Measurements from ENCODE around the gene LY6G6F. TPM values are rescaled to one million over a fixed set of nuclear protein-coding genes. Genes with fewer than 3 reads are reported as not detected.

The LY6G6F gene
- total and polyA plus RNA-seq, 2 of the 13 experiments (the other 11 are each of a cell fraction or from before 2014, with no cell fraction given) = not detected

DNA sequence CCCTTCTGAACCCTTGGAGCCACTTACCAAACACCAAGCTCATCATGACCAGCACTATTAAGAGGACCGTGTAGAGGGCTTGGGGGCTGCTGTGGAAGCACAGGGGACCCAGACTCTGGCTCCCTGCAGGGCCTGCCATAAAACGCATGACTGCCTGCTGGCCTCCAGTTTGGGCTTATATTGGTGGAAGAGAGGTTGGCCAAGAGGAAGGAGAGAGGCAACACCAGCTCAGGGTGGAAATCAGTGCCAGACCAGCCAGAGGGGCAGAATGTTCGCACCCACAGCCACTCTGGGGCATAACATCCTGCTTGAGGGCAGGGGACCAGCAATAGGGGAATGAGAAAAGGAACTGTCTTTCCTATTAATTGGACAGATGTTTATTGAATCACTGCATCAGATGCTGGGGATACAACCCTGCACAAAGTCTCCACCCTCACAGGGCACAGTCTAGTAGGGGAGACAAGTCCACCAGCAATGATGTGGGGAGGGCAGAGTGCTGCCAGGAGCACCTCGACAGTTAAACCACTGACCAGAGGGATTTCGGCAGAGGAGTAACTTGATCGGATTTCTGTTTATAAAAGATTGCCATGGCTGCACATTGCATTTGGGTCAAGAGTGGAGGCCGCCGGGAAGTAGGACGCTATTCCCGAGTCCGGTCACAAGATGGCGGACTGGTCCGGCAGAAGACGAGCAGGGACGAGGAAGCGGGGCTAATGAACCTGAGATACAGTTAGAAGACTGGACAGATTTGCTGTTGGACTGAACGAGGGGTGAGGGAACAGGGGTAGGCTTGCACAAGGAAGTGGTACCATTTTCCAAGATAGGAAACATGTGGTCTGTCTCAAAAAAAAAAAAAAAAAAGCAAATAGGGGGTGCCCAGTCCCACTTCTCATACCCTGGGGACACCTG lies 26.2 kb upstream of the LY6G6F start, which contains the start of gene LY6G5C (continued):
- TF ChIP-seq, protein P1, sequence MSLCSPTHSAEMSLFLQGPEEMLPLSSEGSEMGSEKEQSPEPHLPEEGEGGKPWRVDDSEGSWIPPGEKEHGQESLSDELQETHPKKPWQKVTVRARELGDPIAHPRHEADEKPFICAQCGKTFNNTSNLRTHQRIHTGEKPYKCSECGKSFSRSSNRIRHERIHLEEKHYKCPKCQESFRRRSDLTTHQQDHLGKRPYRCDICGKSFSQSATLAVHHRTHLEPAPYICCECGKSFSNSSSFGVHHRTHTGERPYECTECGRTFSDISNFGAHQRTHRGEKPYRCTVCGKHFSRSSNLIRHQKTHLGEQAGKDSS (CRISPR knock-in tag; IDR thresholded peaks at IDR 0.05; ENCODE audit: borderline replicate concordance, low read depth) = 0 out of 2 replicates have a peak, but pooled peaks have one; percentile 20
- TF ChIP-seq ATF7-NPFF (CRISPR knock-in tag; IDR thresholded peaks at IDR 0.05; ENCODE audit: low read depth) = no peak
- TF ChIP-seq PITX1 (CRISPR knock-in tag; IDR thresholded peaks at IDR 0.05) = 0 out of 2 replicates have a peak, but pooled peaks have one; percentile 62
- TF ChIP-seq MIER2 (CRISPR knock-in tag; IDR thresholded peaks at IDR 0.05) = peak; percentile 38; the same call in 1 of the 2 replicates
- TF ChIP-seq GABPB1 (CRISPR knock-in tag; IDR thresholded peaks at IDR 0.05) = 0 out of 2 replicates have a peak, but pooled peaks have one; percentile 3
- TF ChIP-seq SMC3 (IDR thresholded peaks at IDR 0.05; ENCODE audit: low read length) = peak; percentile 92
- 0 out of 2 replicates have a peak, but pooled peaks have one; percentile 35 for TF ChIP-seq ZNF44 (CRISPR knock-in tag; IDR thresholded peaks at IDR 0.05)
- peak; percentile 70 for TF ChIP-seq SAP130 (CRISPR knock-in tag; IDR thresholded peaks at IDR 0.05; ENCODE audit: low read depth)
- TF ChIP-seq TEAD3 (CRISPR knock-in tag; optimal IDR thresholded peaks at IDR 0.05; ENCODE audit: borderline replicate concordance) = no peak
- peak; percentile 62; the same call in 1 of the 2 replicates for TF ChIP-seq GATAD2A (CRISPR knock-in tag; IDR thresholded peaks at IDR 0.05)
- TF ChIP-seq CC2D1A (CRISPR knock-in tag; IDR thresholded peaks at IDR 0.05) = no peak
- peak; percentile 75; the same call in 1 of the 2 replicates for TF ChIP-seq ZNF501 (CRISPR knock-in tag; IDR thresholded peaks at IDR 0.05)
- TF ChIP-seq, protein P2, sequence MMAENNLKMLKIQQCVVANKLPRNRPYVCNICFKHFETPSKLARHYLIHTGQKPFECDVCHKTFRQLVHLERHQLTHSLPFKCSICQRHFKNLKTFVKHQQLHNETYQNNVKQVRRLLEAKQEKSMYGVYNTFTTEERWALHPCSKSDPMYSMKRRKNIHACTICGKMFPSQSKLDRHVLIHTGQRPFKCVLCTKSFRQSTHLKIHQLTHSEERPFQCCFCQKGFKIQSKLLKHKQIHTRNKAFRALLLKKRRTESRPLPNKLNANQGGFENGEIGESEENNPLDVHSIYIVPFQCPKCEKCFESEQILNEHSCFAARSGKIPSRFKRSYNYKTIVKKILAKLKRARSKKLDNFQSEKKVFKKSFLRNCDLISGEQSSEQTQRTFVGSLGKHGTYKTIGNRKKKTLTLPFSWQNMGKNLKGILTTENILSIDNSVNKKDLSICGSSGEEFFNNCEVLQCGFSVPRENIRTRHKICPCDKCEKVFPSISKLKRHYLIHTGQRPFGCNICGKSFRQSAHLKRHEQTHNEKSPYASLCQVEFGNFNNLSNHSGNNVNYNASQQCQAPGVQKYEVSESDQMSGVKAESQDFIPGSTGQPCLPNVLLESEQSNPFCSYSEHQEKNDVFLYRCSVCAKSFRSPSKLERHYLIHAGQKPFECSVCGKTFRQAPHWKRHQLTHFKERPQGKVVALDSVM (CRISPR knock-in tag; IDR thresholded peaks at IDR 0.05) = no peak
- peak; percentile 34 for TF ChIP-seq XRCC5 (optimal IDR thresholded peaks at IDR 0.05; ENCODE audit: low read length)
- peak; percentile 82 for TF ChIP-seq KDM2A (CRISPR knock-in tag; IDR thresholded peaks at IDR 0.05; ENCODE audit: borderline replicate concordance, low read depth)
- TF ChIP-seq, protein P3, sequence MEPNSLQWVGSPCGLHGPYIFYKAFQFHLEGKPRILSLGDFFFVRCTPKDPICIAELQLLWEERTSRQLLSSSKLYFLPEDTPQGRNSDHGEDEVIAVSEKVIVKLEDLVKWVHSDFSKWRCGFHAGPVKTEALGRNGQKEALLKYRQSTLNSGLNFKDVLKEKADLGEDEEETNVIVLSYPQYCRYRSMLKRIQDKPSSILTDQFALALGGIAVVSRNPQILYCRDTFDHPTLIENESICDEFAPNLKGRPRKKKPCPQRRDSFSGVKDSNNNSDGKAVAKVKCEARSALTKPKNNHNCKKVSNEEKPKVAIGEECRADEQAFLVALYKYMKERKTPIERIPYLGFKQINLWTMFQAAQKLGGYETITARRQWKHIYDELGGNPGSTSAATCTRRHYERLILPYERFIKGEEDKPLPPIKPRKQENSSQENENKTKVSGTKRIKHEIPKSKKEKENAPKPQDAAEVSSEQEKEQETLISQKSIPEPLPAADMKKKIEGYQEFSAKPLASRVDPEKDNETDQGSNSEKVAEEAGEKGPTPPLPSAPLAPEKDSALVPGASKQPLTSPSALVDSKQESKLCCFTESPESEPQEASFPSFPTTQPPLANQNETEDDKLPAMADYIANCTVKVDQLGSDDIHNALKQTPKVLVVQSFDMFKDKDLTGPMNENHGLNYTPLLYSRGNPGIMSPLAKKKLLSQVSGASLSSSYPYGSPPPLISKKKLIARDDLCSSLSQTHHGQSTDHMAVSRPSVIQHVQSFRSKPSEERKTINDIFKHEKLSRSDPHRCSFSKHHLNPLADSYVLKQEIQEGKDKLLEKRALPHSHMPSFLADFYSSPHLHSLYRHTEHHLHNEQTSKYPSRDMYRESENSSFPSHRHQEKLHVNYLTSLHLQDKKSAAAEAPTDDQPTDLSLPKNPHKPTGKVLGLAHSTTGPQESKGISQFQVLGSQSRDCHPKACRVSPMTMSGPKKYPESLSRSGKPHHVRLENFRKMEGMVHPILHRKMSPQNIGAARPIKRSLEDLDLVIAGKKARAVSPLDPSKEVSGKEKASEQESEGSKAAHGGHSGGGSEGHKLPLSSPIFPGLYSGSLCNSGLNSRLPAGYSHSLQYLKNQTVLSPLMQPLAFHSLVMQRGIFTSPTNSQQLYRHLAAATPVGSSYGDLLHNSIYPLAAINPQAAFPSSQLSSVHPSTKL (CRISPR knock-in tag; IDR thresholded peaks at IDR 0.05) = peak; percentile 34; the same call in 1 of the 2 replicates
- TF ChIP-seq SALL1 (CRISPR knock-in tag; IDR thresholded peaks at IDR 0.05) = peak; percentile 61
- peak; percentile 89 for TF ChIP-seq ELF3 (CRISPR knock-in tag; IDR thresholded peaks at IDR 0.05)
- TF ChIP-seq, protein P4, sequence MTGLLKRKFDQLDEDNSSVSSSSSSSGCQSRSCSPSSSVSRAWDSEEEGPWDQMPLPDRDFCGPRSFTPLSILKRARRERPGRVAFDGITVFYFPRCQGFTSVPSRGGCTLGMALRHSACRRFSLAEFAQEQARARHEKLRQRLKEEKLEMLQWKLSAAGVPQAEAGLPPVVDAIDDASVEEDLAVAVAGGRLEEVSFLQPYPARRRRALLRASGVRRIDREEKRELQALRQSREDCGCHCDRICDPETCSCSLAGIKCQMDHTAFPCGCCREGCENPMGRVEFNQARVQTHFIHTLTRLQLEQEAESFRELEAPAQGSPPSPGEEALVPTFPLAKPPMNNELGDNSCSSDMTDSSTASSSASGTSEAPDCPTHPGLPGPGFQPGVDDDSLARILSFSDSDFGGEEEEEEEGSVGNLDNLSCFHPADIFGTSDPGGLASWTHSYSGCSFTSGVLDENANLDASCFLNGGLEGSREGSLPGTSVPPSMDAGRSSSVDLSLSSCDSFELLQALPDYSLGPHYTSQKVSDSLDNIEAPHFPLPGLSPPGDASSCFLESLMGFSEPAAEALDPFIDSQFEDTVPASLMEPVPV (CRISPR knock-in tag; IDR thresholded peaks at IDR 0.05) = 0 out of 2 replicates have a peak, but pooled peaks have one; percentile 15
